ENCODE data around the gene C6orf141.
"Not testable (repeated sequence)": the region's sequence is repeated elsewhere in the genome, so short reads cannot be mapped to it uniquely, and the experiment has no call there.

The C6orf141 gene

DNA sequence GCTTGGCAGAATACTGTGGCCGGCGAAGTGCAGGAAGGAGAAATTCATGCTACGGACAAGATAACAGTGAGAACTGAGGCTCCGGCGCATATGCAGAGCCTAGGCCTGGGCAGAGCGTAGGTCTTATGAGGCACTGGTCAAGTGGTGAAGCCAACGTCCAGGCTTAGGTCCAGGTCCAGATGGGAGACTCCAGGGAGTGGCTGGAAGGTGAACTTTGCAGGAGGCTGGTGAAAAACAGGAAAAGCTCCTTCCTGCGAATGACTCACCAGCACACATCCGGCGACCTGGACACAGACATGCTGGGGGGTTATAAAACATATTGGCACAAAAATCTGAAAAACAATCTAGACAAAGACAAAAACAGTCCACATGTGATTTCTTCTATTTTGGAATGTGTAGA, 15.4 kb downstream of the C6orf141 start:
- in situ Hi-C loops (cut with MboI; ENCODE audit: low sequenced_read_pairs): no loop called here

DNA sequence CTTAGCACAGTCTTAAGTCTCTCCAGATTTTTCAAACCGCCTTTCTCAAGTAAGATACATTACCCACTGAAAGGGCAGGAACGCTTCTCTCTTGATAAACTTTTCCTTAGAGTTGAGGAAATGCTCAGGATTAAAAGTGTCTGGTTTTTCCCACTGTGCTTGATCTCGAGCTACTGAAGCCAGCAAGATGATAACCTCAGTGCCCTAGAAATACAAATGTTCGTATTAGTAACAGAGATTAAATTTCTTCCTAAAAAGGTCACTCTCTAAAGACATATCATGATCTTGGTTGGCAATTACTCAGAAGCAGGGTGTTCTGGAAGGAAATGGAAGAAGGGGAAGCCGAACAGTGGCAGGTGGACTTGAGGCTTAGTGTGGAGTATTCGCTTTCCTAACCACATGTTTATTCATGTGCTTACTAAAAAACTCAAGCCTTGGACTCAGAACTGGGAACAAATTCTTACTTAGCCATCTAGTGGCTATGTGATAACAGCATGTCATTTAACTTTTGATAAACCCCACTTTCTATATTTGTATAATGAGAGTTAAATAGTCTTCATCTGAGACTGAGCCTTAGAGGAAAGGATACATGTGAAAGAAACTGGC, 20.1 kb downstream of the C6orf141 start:
- in situ Hi-C loops (cut with MboI; ENCODE audit: low sequenced_read_pairs): no loop called here

DNA sequence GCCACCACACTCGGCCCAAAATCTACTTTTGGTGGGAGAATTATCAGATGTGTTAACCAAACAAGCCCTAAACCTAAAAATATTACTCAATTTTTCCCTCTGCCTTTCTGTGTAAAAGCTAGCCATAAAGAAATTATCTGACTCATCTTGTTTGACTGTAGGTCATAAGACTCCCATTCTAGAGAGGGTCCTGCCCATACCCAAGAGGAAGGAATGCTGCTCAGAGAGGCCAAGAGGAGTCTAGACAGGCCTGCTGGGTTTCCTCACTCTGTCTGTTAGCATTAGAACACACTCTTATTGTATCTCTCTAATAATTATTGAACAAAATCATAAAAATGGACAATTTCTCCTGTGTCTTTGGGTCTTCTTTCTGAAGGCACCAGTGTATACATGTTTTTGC, 26.1 kb downstream of the C6orf141 start:
- in situ Hi-C loops (cut with MboI; ENCODE audit: low sequenced_read_pairs): no loop called here

DNA sequence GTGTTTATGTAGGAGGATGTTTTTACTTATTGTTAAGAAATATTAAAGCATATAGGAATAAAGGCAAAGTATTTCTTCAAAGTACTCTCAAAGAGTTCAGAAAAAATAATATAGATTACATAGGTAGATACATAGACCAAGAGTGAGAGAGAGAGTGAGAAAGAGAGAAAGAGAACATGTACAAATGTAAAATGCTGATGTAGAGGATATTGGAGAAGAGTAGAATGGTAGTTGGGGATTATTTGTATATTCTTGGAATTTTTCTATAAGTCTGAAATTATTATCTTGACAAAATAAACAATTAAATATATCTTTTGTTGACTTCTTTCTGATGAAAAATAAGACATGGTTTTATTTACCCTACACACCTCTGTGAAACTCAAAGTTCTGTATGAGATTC, 29.2 kb downstream of the C6orf141 start:
- in situ Hi-C loops (cut with MboI; ENCODE audit: low sequenced_read_pairs): no loop called here

DNA sequence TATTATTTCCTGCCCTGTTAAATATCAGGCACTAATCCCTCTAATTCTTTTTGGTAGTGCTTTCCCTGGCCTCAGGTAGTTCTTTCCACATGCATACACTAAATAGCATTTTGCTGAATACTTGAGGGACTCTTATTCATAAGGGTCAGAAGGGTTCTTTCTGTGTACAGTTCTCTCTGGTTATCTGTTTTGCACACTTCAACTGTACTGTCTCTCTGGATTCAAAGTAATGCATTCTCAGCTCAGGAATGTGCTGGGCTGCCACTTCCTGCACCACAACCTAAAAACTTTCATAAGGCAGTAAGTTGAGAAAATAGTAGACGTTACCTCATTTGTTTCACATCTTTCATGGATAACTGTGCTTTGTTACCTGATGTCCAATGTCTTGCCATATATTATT, 32.1 kb downstream of the C6orf141 start:
- in situ Hi-C loops (cut with MboI; ENCODE audit: low sequenced_read_pairs): no loop called here

DNA sequence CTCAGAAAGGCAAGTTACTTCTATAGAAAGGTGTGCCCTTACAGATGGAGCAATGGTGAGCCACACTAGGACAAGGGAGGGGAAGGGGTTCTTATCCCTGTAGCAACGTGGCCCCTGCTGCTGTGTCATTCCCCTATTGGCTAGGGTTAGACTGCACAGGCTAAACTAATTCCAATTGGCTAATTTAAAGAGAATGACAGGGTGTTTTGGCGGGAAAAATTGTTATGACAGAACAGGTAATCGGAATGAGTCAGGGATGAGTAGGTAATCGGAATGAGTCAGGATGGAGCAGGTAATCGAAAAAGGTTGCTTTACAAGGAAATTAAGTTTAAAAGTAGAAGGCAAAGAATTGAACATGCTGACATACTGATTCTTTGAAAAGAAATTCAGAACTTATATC, 36.8 kb downstream of the C6orf141 start:
- in situ Hi-C loops (cut with MboI; ENCODE audit: low sequenced_read_pairs): not testable (repeated sequence)

Data from HL-60/S4 (cell line).